Epithelial cell of prostate (primary cell): ENCODE data around the gene BEGAIN.

Source experiments
- DNase-seq: peaks from one replicate; pipeline ENCODE4 v3.0.0-alpha.2; 2011; ENCODE audit warnings: low read depth, low spot score
- H3K27ac ChIP-seq: fragments of 450-650 bp; 2 replicates; pipeline ENCODE4 v1.5.1; 2017; ENCODE audit warnings: mild to moderate bottlenecking

Gene BEGAIN

DNA sequence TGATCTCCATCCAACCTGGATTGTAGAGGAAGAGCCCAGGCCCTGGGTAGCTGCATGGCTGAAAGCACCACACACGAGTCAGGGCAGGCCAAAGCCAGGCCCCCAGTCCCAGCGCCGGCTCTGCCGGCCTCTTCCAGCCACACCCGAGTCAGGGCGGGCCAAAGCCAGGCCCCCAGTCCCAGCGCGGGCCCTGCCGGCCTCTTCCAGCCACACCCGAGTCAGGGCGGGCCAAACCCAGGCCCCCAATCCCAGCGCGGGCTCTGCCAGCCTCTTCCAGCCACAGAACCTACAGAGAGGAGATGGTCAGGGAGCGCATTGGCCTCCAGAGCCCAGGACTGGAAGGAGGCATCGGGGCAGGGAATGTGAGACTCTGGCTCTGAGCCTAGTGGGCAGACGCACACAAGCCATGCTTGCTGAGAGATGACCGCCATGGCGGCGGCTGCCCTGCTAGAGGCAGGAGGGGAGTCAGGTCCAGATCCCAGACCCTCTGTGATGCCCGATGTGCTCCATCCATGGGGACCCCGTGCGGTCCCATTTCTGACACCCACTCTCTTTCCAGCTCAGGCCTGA is 30.2 kb downstream of the BEGAIN start:
- DNase-seq, result no peak
- no peak overlapping the region for H3K27ac ChIP-seq

DNA sequence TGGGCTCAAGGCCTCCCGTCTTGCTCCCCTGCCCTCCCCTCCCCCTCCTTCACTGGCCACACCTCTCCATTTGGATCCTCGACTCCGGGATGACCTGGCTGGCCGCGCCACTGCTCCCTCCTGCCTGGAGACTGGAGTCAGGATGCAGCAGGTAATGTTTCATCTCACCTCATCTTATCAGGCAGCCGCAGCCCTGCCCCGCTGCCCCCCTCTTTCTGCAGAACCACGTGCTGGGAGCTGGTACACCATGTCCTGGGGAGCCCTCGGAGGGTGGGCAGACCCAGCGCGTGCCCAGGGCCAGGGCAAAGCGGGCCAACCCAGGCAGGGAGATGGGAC is 31.1 kb downstream of the BEGAIN start:
- H3K27ac ChIP-seq, result no peak overlapping the region

DNA sequence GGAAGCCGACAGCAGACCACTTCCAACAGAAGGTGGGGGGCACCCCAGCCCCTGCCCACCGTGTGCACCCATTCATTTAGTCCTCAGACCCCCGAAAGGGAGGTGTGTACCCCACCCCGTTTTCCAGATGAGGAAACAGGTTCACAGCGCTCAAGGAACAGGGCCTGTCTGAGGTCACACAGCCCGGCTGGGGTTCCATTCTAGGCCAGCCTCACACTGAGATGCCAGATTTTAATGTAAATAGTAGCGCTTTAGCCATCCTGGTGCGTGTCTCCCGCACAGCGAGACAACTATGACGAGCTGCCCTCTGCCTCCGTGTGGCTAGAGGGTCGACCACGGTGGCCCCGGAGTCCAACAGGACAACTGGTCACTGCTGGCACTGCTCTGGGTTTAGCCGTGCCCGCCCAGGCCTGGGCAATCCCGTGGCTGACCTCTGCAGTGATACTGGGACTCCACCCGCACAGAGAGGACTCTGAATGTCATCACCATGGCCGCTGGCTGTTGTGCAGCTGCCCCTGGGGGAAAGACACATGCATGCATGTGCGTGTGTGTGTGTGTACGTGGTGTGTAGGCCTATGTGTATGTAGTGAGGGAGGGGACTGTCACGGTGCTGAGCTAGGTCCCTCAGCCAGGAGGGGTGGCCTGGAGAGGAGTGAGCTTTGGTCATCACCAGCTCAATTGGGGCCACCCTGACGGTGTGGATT is 31.6 kb downstream of the BEGAIN start:
- no peak overlapping the region for H3K27ac ChIP-seq

More for the DNA sequence above, 31.1 kb downstream of the BEGAIN start:
- no peak for DNase-seq

DNA sequence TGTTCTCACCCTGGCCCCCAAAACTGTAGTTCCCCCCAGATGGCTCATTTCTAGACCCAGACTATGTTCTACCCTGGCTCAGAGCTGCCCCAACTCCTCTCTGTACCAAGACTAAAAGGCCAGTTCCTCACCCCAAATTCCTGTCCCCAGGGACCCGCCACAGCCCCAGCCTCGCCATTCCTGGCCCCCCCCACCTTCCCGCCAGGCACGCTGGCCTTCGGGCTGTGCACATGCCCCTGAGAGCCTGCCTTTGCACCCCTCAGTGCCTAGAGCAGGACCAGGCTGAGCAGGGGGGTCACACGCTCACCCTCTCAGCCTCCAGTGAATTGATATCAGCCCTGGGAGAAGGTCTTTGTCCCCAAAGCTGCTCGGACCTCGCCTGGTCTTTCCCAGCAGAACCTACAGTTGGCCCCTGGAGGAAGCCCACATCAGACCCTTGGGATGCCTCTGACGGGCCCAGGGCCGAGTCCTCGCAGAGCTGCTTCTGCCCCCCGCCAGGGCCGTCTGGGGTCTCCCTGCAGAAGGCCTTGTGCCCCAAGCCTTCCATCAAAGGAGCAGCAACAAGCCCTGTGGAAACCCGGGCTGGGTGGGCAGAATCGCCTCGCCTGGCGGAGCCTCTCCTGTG is 32.4 kb downstream of the BEGAIN start:
- DNase-seq, result no peak
- no peak overlapping the region for H3K27ac ChIP-seq

More for the DNA sequence above, 31.6 kb downstream of the BEGAIN start:
- no peak for DNase-seq

DNA sequence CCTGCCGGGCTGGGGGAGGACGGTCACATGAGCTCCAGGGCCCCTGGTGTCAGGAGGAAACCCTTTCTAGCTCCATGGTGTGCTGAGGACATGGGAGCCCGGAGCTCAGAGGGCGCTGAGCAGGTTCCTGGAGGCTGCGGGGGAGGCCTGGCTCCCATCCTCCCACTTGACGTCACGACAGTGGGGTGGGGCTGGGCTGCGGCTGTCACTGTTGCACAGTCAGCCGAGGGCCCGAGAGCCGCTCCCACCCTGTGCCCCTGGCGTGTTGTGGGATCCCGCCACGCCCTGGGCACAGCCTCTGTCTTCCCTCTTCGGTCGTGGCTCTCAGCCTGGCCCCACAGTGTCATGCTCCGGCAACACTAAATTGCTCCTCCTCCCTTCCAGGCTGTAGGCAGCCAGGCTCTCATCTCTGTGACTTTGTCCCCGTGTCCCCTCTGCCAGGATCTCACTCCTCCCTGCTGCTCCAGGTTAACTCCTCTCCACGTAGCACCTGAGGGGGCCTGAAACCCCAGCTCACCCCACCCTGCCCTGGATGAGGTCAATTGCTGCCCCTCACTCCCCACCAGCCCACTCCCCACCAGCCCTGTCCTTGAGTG is 33.0 kb downstream of the BEGAIN start:
- H3K27ac ChIP-seq, result no peak overlapping the region
- no peak for DNase-seq

DNA sequence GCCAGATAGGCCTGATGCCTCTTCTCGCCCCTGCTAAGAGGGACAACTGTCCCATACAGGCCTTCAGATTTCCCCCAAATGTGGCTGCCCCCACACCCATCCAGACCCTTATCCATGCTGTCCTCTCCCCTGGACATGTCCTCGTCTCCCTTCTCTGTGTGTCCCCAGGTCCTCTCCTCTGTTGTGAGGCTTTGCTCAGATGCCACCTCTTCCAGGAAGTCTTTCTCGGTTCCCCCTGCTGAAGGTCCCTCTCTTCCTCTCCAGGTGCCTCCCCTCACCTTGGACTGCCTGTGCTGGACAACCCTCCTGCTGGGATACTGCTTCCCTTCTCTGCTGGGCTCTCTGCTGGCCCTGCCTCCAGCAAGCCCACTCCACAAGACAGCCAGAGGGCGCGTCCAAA is 33.7 kb downstream of the BEGAIN start:
- DNase-seq, result no peak

DNA sequence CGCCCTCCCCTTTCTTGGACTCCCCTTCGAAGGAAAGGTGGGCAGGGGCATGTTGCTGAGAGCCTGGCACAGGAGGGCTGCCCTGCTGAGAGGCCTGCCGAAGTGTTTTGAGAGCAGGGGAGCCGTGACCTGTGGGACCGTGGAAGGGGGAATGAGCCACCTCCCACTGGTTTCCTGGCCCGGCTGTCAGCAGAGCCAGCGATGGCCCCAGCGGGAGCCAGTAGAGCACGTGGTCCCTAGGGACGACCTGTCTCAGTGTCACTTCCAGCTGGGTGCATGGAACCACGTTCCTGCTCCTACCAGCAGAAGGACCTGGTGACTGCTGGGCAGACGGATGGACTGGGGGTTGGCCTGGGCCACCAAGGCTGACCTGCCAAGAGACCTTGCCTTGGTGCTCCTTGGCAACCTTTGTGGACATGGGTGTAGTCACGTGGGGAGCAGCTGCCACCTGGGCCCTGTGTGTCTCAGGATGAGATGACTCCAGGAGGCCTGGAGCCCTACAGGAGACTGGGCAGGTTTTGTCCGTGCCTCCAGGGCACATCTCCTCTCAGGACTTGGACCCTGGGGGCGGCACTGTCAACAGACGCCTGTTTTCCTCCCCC is 34.6 kb downstream of the BEGAIN start:
- no peak for DNase-seq
- no peak overlapping the region for H3K27ac ChIP-seq

More for the DNA sequence above, 33.7 kb downstream of the BEGAIN start:
- H3K27ac ChIP-seq, result no peak overlapping the region

DNA sequence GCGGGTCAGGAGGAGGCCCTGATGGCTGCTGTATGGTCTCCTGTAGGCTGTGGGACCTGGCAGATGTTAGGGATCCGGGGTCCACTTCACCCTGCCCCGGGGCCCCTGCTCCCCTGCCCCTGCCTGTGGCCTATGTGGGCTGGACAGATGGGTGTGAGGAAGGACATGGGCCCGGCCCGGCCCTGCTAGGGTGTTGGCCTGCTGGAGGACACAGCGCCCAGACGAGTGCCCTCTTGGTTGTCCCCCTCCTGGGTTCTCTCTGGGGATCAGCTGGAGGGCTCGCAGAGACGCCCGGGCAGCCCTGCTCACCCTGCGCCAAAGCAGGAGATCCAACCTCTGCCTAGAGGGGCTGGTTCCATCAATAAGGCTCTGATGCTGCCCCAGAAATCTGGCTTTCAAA is 36.2 kb downstream of the BEGAIN start:
- no peak overlapping the region for H3K27ac ChIP-seq
- no peak for DNase-seq

DNA sequence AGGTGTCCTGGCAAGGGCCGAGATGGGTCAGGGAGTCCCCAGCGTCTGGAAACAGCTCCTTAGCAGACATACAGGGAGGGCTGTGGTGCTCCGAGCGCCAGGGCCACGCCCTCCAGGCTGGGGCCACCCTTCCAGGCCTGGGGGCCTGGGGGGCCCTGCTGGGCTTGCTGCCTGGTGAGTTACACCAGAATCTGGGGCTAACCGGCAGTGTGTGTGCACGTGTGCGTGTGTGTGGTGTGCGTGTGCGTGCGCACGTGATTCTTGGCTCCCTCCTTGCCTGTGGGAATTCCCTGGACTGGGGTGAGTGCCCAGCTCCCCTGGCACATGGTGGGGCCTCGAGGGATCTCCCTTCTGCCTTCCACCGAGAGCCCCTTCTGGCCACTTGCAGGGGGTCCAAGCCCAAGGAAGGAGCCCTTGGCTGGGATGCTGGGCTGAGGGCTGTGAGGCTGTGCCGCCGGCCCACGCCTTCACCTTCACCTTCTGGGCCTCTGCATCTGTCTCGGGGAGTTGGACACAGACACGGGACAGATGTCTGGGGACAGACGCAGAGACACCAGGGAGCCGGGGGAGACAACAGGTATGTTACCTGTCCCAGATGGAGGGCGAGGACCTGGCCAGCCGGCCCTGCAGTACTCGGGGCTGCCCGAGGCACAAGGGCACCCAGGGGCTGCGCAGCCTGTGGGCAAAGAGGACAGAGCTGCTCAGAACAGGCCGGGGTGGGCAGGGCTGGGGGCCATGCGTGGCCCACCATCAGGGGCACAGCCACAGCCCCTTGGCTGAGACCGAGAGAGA is 37.2 kb downstream of the BEGAIN start:
- H3K27ac ChIP-seq, result no peak overlapping the region
- no peak for DNase-seq

DNA sequence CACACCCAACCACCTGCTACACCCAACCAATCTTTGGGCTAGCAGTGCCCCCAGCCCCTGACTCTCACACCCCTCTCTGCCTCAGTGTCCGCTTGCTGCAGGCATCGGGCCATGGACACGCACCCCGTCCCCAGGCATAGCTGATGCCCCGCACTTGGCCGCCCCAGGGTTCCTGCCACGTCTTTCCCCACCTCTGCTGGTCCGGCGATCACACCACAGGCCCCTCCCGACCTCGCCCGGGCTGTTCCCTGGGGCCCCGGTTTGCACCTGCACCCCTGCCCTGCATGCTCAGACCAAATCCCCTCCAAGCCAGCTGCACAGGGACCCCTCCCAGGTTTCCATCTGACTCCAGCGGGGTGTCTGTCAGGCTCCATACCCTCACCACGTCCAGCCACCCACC is 38.3 kb downstream of the BEGAIN start:
- no peak overlapping the region for H3K27ac ChIP-seq
- DNase-seq, result no peak

DNA sequence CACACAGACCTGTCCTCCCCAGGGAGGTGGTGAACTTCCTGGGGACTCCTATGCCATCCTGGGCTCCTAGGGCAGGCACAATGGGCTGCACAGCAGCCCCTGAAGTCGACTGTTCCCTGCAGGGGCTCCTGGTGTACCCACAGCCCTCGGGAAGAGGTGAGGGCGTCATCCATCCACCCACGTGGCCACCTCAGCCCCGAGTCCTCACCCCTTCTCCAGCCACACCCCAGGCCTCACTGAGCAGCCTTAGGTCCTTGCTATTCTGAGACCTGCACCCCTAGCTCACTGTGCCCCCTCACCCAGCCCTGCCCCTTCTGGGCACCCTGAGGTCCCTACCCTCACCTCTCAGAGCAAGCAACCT is 38.9 kb downstream of the BEGAIN start:
- no peak for DNase-seq
- no peak overlapping the region for H3K27ac ChIP-seq

DNA sequence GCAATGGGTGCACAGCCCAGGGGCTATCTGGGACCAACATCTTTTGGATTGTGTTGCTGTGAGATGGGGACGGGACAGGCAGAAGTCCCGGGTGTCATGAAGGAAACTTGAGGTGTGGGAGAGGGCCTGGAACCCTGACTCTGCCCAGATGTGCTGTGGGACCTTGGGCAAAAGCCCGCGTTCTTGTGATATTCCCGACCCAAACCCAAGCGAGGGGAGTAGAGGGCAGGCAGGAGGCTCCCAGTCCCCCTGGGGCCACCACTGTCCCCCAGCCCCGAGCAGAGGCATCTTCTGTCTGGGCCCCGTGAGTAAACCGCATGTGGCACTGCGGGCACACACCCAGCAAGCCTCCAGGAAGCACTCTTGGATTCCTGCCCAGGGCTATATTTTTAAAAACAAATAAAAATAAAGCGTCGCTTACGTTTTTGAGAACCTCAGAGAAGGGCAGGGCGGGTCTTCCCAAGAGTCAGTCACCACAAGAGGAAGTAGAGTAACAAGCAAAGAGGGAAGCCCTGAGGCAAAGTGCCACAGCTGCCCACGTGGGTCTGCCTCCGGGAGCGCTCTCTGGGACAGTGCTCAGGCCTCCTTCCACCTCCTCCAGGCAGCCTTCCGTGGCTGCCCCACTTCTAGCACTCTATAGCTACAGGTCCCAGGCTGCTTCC is 39.5 kb downstream of the BEGAIN start:
- no peak for DNase-seq
- no peak overlapping the region for H3K27ac ChIP-seq

DNA sequence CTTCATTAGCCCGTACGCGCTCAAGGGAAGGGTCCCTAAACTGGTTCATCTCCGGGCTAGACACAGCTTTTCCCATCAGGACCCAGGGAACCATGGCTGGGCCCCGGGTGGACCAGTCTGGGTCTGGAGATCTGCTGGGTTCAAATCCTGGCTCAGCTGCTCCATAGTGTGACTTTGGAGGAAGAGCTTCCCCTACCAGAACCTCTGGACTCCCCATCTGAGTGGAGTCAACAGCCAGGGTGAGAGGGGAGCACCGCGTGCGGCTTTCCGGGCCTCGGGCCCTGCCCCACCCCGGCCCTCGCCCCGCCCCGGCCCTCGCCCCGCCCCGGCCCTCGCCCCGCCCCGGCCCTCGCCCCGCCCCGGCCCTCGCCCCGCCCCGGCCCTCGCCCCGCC is 41.2 kb downstream of the BEGAIN start:
- DNase-seq, result no peak

DNA sequence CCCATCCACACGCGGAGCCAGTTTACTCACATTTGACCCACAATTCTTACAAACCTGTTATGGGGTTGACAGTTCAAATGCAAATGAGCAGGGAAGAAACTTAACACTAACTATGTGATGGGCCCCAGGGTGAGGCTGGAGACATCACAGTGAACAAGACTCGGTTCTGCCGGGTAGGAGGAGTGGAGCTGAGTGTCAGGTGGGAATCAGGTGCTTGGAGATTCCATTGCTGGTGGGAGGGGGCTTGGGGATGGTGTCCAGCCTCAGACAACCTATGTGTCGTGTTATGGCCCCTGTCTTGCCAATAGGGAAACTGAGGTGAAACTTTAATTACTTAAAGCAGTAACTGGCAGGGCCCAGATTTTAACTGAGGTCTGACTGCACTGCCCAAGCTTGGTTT is 41.9 kb downstream of the BEGAIN start:
- H3K27ac ChIP-seq, result no peak overlapping the region
- no peak for DNase-seq

More for the DNA sequence above, 41.2 kb downstream of the BEGAIN start:
- H3K27ac ChIP-seq, result no peak overlapping the region

DNA sequence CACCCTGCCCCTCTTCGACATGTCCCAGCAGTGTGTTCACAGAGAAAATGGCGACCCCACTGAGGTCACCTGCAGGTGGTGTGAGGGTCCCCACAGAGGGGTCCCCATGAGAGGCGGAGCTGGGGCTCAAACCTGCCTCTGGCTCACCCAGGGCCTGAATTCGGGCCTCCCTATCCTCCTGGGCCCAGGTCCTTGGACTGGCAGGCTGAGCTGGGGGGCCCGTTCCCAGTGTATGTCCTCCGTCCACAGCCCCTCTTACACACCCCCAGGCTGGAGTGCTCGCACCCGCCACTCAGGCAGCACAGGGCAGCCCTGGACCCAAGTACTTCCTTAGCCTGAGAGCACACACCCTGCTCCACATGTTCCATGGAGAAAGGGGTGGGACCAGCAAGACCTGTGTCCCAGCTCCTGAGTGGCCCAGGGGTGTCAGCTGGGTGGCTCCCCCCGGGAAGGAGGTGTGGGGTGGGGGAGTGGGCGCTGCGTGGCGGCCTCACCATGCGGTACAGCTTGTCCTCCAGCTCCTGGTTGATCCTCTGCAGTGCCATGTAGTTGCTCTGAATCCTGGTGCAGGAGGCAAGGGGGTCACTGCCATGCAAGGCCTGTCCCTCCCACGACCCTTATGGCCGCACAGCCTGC is 42.6 kb downstream of the BEGAIN start:
- H3K27ac ChIP-seq, result no peak overlapping the region
- no peak for DNase-seq

DNA sequence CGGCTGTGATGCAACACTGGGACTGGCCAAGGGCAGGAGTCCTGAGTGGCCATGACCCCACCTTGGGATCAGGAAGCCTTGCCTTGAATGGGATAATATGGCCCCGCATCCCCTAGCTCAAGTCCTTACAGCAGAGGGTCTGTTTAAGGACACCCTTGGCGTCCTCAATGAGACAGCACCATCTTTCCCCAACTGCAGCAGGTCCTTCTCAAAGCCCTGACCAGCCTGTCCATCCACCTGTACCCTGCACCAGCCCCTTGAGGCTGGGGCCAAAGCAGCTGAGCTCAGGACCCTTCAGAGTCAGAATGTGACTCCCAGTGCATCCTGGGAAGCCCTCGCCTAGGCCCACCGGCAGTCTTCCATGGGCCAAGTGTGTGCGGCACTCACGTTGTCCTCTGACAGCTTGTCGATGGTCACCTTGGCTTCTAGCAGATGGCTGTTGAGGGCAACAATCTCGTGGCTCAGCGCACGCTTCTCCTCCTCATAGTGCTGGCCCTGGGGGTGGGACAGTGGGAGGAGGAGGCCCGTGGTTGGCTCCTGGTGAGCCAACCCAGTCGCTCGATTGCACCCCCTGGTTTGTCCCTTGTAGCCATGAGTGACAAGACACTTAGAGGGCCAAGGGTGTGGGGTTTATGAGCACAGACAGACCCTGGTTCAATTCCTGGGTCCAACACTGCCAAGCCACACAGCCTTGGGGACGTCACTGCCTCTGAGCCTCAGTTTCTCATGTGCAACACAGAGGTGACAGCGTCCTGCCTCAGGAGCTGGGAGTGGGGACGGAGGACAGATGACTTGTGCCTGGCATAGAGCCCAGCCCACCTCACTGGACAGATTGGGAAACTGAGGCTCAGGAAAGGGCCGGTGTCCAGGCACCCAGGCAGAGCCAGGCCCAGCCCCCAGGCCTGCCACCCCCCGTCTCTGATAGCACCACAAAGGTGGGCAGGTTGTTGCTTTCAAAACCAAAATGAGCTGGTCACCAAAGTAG is 43.5 kb downstream of the BEGAIN start:
- DNase-seq, result no peak
- H3K27ac ChIP-seq, result no peak overlapping the region

DNA sequence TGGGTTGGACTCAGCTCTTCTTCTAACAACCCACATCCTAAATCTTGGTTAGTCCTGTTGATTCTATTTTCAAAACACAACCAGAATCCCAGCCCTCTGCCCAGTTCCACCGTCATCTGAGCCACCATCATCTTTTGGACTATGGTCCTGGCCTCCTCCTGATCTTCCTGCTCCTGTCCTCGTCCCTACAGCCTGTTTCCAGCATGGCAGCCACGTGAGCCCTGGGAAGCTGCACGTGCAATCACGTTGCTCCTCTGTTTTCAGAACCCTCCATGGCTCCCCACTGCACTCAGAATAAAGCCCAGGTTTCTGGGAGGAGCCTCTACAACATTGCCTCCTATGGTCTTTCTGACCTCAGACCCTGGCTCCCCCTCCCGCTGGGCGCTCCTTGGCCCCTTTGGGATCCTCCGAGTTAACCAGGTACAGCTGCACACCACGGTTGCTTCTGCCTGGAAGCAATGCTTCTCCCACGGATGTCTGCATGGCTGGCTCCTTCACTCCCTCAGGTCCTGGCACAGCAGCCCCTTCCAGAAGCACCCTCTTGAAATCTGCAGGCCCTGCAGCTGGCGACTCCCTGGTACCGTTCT is 44.5 kb downstream of the BEGAIN start:
- DNase-seq, result no peak
- no peak overlapping the region for H3K27ac ChIP-seq
